ENCODE data around the gene RDX.

- TF ChIP-seq CTCF (IDR thresholded peaks at IDR 0.05; ENCODE audit: low read length) = no peak
- TF ChIP-seq EZH2 (IDR thresholded peaks at IDR 0.05; ENCODE audit: borderline replicate concordance, low read length) = no peak
Observed at GRCh38 chr11:110251836-110252235, 44.6 kb downstream of the RDX start.

Measured in OCI-LY1 (cell line).